Measurements from ENCODE around the gene FAM50A.

The FAM50A gene

GRCh38 chrX:154469114-154469513 is 25.2 kb downstream of the FAM50A start:
- DNase-seq (ENCODE audit: extremely low read depth, low read depth) = no peak
- TF ChIP-seq, protein P1, sequence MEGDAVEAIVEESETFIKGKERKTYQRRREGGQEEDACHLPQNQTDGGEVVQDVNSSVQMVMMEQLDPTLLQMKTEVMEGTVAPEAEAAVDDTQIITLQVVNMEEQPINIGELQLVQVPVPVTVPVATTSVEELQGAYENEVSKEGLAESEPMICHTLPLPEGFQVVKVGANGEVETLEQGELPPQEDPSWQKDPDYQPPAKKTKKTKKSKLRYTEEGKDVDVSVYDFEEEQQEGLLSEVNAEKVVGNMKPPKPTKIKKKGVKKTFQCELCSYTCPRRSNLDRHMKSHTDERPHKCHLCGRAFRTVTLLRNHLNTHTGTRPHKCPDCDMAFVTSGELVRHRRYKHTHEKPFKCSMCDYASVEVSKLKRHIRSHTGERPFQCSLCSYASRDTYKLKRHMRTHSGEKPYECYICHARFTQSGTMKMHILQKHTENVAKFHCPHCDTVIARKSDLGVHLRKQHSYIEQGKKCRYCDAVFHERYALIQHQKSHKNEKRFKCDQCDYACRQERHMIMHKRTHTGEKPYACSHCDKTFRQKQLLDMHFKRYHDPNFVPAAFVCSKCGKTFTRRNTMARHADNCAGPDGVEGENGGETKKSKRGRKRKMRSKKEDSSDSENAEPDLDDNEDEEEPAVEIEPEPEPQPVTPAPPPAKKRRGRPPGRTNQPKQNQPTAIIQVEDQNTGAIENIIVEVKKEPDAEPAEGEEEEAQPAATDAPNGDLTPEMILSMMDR (IDR thresholded peaks at IDR 0.05; ENCODE audit: low read depth, low read length, missing control alignments) = no peak
- H3K4me3 ChIP-seq (replicated peaks; ENCODE audit: low read depth, low read length) = no peak overlapping the region

DNA sequence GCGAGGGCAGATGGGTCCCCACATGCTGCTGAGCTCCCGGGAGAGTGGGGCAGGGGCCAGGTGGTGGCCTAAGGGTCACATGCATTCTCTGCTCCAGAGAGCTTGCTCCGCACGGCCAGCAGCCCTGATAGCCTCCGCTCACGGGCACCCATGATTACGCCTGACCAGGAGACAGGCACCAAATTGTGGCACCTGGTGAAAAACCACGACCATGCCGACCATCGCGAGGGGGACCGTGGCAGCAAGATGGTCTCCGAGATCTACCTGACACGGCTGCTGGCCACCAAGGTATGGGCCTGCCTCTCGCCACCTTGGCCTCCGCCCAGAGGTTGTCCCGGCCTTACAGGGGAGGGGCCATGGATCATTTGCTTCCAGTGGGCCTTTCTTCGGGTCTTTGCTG is 25.9 kb downstream of the FAM50A start:
- no peak overlapping the region for H3K4me3 ChIP-seq (replicated peaks; ENCODE audit: low read depth, low read length)
- TF ChIP-seq, protein P1 (IDR thresholded peaks at IDR 0.05; ENCODE audit: low read depth, low read length, missing control alignments) = no peak
- no peak for DNase-seq (ENCODE audit: extremely low read depth, low read depth)

- TF ChIP-seq, protein P1 (IDR thresholded peaks at IDR 0.05; ENCODE audit: low read depth, low read length, missing control alignments) = no peak
- no peak for DNase-seq (ENCODE audit: extremely low read depth, low read depth)
- no peak overlapping the region for H3K4me3 ChIP-seq (replicated peaks; ENCODE audit: low read depth, low read length)
These were observed 26.5 kb downstream of the FAM50A start for GRCh38 chrX:154470434-154470833.

DNA sequence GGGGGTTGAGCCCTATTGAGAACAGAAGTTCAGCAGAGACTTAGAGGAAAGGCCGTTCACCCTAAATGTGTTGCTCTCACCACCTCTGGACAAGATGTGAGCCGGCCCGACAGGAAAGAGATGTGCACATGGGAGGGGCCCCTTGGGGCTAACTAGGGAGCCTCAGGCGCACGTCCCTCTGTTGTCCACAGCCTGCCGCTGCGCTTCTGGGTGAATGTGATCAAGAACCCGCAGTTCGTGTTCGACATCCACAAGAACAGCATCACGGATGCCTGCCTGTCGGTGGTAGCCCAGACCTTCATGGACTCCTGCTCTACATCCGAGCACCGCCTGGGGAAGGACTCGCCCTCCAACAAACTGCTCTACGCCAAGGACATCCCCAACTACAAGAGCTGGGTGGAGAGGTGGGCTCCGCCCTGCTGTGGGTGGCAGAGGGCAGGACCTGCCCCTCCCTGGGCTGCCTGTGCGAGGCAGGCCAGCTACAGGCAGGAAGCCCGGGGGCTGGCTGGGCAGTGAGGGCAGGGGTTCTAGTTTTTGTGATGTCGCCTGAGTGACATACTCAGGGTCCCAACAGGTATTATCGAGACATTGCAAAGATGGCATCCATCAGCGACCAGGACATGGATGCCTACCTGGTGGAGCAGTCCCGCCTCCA is 27.1 kb downstream of the FAM50A start:
- DNase-seq (ENCODE audit: extremely low read depth, low read depth) = no peak
- TF ChIP-seq, protein P1 (IDR thresholded peaks at IDR 0.05; ENCODE audit: low read depth, low read length, missing control alignments) = no peak

GRCh38 chrX:154471839-154472684 is 28.1 kb downstream of the FAM50A start:
- DNase-seq (ENCODE audit: extremely low read depth, low read depth) = no peak
- TF ChIP-seq, protein P1 (IDR thresholded peaks at IDR 0.05; ENCODE audit: low read depth, low read length, missing control alignments) = no peak
- H3K4me3 ChIP-seq (replicated peaks; ENCODE audit: low read depth, low read length) = no peak overlapping the region

More for the DNA sequence above, 27.1 kb downstream of the FAM50A start:
- H3K4me3 ChIP-seq (replicated peaks; ENCODE audit: low read depth, low read length) = no peak overlapping the region

DNA sequence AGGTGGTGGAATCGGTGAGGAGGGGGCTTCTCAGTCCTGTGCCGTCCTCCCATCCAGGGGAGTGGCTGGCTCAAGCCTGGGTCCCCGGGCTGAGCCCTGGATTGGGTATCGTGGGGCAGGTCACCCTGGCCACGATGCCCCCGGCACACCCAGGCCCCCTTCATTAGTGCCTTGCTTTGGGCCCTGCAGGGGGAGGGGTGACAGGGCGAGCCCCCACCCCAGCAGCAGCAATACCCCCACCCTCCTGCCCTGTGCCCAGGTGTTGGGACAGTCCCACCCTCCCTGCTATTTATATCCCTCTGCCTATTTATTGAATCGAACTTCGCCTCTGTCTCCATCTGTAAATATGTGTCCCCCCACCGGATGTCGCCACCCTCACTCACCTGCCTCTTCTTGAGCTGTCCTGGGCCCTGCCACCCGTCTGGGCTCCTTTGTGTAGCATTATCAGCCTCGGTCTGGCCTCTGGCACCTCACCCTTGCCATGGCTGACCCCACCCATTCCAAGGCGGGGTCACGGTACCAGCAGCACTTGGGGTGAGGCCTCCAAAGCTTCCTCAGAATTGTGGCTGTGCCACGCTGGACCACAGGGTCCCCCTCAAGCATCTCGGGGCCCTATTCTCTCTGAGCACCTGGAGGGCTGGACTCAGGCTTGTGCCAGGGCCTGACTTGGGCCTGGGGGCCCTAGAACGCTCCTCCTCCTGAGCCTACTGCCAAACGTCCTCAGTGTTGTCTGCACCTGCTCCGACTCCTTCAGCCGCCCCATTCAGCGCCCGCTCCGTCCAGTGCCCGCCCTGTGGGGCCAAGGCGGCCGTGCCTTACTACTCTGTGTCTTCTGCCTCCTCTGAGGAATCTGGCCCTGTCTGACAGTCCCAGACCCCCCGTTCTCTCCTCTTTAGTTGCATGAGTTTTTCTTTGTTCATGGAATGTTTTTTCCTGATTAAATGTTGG is 29.0 kb downstream of the FAM50A start:
- TF ChIP-seq, protein P1 (IDR thresholded peaks at IDR 0.05; ENCODE audit: low read depth, low read length, missing control alignments) = no peak
- H3K4me3 ChIP-seq (replicated peaks; ENCODE audit: low read depth, low read length) = no peak overlapping the region
- no peak for DNase-seq (ENCODE audit: extremely low read depth, low read depth)

Measured in HFF-Myc (cell line).